Activated CD4-positive, alpha-beta T cell treated with anti-CD3 and anti-CD28 coated beads, Interleukin-2, amount 10 ng/mL, durations not matched to agents 24 days and 14 days (primary cell): Measurements from ENCODE around the gene RNF169. TPM values are rescaled to one million over a fixed set of nuclear protein-coding genes. Genes with fewer than 3 reads are reported as not detected.

ENCODE experiments used
- DNase-seq: peaks from one replicate; pipeline ENCODE4 v3.0.0; 2022
- H3K27ac Mint-ChIP-seq: one replicate; pipeline ENCODE4 v1.8.0; 2022; ENCODE audit warnings: mild to moderate bottlenecking, mixed read lengths
- H3K27me3 Mint-ChIP-seq: one replicate; pipeline ENCODE4 v1.8.0; 2022; ENCODE audit warnings: mixed read lengths
- H3K36me3 Mint-ChIP-seq: one replicate; pipeline ENCODE4 v1.8.0; 2022; ENCODE audit warnings: low read depth, mild to moderate bottlenecking, mixed read lengths
- H3K4me1 Mint-ChIP-seq: one replicate; pipeline ENCODE4 v1.8.0; 2021; ENCODE audit warnings: mixed read lengths
- H3K4me3 Mint-ChIP-seq: one replicate; pipeline ENCODE4 v1.8.0; 2022; ENCODE audit warnings: mild to moderate bottlenecking, moderate library complexity, mixed read lengths
- H3K9me3 Mint-ChIP-seq: one replicate; pipeline ENCODE4 v1.8.0; 2021; ENCODE audit warnings: mixed read lengths
- intact Hi-C: fragments of 100-400 bp; cut with micrococcal nuclease; formaldehyde crosslinking; loops from one replicate; pipeline ENCODE4 v1.15.1; 2023
- total RNA-seq: library from RNA; stranded (reverse); gene quantifications from 2 replicates; pipeline ENCODE4 v1.2.3, GENCODE V29; 2022

The RNF169 gene
- total RNA-seq, 1 donor from 2014 or later, result 15.2 TPM

GRCh38 chr11:74719011-74719410 lies 29.6 kb upstream of the RNF169 start:
- intact Hi-C loops, result no loop called here
- Mint-ChIP-seq H3K36me3 (no peaks in the 10 kb centered on the region), H3K4me1 (peaks cover 2% of the 10 kb centered on the region), H3K27me3 (peaks cover 10% of the 10 kb centered on the region), H3K4me3 (no peak overlapping the region), H3K9me3 (no peaks in the 10 kb centered on the region), H3K27ac (no peak overlapping the region)
- no peak for DNase-seq

GRCh38 chr11:74720596-74721478 lies 27.8 kb upstream of the RNF169 start:
- no peaks in the 10 kb centered on the region for H3K9me3 Mint-ChIP-seq
- no peaks in the 10 kb centered on the region for H3K36me3 Mint-ChIP-seq
- H3K27me3 Mint-ChIP-seq, result peaks cover 23% of the 10 kb centered on the region
- H3K27ac Mint-ChIP-seq, result no peak overlapping the region
- H3K4me1 Mint-ChIP-seq, result no peaks in the 10 kb centered on the region
- no peak overlapping the region for H3K4me3 Mint-ChIP-seq
- intact Hi-C loops, result loop anchor here (10.0 kb wide), 2 partner anchors 106 to 266 kb away; no protein-coding TSS in a partner anchor
- DNase-seq, result no peak

- no peaks in the 10 kb centered on the region for H3K4me1 Mint-ChIP-seq
- no peak overlapping the region for H3K4me3 Mint-ChIP-seq
- H3K9me3 Mint-ChIP-seq, result no peaks in the 10 kb centered on the region
- intact Hi-C loops, result loop anchor here (10.0 kb wide), 2 partner anchors 107 to 267 kb away; no protein-coding TSS in a partner anchor
- peaks cover 25% of the 10 kb centered on the region for H3K27me3 Mint-ChIP-seq
- no peak for DNase-seq
- no peak overlapping the region for H3K27ac Mint-ChIP-seq
- no peaks in the 10 kb centered on the region for H3K36me3 Mint-ChIP-seq
Measured at GRCh38 chr11:74721479-74721835, 27.2 kb upstream of the RNF169 start.

GRCh38 chr11:74723511-74723910 lies 25.1 kb upstream of the RNF169 start:
- Mint-ChIP-seq H3K27me3 (peaks cover 31% of the 10 kb centered on the region), H3K9me3 (no peaks in the 10 kb centered on the region), H3K4me3 (no peak overlapping the region), H3K4me1 (no peaks in the 10 kb centered on the region), H3K27ac (no peak overlapping the region), H3K36me3 (no peaks in the 10 kb centered on the region)
- no peak for DNase-seq
- intact Hi-C loops, result loop anchor here (10.0 kb wide), 2 partner anchors 109 to 269 kb away; no protein-coding TSS in a partner anchor

DNA sequence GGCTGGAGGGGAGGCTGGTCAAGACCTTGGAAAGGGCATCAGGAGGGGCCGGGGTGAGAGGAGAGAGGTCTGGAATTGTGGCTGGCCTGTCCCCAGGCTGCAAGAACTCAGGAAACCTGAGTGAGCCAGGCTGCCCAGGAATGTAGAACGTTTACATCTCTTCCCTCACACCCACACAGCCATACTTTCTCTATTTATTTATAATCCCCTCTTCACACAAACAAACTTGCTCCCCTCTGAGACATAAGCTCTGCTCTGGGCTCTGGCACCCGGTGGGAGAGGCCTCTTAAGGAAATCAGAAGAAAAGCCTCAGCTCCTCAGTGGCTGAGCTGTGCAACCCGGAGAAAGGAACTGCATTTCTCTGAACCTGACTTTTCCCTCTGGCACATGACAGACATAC lies 22.9 kb upstream of the RNF169 start:
- H3K4me3 Mint-ChIP-seq, result no peak overlapping the region

GRCh38 chr11:74726547-74727182 lies 22.0 kb upstream of the RNF169 start:
- H3K36me3 Mint-ChIP-seq, result no peaks in the 10 kb centered on the region
- no peak overlapping the region for H3K4me3 Mint-ChIP-seq
- no peaks in the 10 kb centered on the region for H3K9me3 Mint-ChIP-seq
- no peaks in the 10 kb centered on the region for H3K4me1 Mint-ChIP-seq
- peaks cover 56% of the 10 kb centered on the region for H3K27me3 Mint-ChIP-seq
- H3K27ac Mint-ChIP-seq, result no peak overlapping the region
- peak; percentile 85 for DNase-seq
- intact Hi-C loops, result loop anchor here (1.0 to 10.0 kb wide), 3 partner anchors 24 to 272 kb away; no protein-coding TSS in a partner anchor

More for the DNA sequence above, 22.9 kb upstream of the RNF169 start:
- intact Hi-C loops, result loop anchor here (1.0 to 10.0 kb wide), 3 partner anchors 23 to 271 kb away; no protein-coding TSS in a partner anchor
- Mint-ChIP-seq H3K27ac (no peak overlapping the region), H3K9me3 (no peaks in the 10 kb centered on the region), H3K36me3 (no peaks in the 10 kb centered on the region), H3K27me3 (peaks cover 51% of the 10 kb centered on the region), H3K4me1 (no peaks in the 10 kb centered on the region)
- DNase-seq, result no peak

DNA sequence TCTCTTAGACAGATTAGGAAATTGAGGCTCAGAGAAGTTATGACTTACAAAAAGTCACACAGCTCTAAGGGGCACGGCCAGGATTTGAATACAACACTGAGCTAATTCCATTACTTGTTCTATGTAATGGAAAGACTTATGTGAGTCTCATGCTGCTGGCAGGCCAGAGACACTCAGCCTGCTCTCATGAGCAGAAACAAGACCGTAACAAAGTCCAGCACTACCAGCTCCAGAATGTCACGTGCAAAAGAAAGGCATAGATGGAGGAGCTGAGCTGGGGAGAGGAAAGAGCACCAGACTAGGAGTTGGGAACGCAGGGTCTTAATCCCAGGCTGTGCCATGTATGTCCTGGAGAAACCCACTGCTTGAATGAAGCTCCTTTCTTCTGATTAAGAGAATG lies 19.3 kb upstream of the RNF169 start:
- Mint-ChIP-seq H3K9me3 (no peaks in the 10 kb centered on the region), H3K27me3 (peaks cover 70% of the 10 kb centered on the region), H3K4me1 (no peaks in the 10 kb centered on the region), H3K4me3 (no peak overlapping the region), H3K36me3 (no peaks in the 10 kb centered on the region), H3K27ac (no peak overlapping the region)
- intact Hi-C loops, result loop anchor here (10.0 kb wide), 2 partner anchors 115 to 275 kb away; no protein-coding TSS in a partner anchor
- DNase-seq, result no peak

DNA sequence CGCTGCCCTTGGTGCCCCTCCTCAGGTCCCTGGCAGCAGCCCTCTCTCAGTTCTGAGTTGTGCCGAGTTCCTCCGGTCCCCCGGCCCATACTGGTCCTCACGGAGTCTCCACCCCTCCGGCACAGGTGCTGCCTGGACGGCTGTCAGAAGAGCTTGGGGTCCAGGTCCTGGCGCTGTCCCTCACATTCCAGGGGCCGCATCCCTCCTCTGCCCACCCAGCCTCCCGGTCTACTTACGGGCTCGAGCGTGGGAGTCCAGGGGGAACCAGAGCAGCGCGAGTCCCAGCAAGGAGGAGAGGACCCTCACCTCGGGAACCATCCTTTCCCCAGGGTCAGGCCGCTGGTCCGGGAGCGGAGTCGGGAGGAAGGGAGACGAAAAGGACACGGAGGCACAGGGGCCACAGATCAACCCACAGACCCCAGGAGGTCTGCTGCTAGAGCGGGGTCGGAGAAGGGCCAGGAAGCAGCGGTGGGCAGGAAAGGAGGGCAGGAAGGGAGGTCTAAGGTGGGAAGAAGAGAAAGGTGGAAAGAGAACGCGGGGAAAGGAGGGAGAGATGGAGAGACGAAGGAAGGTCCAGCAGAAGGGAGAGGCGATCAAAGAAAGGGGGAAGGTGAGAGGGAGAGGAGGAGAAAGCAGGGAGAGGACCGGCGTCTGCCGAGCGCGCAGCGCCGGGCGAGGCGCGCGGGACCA lies 17.9 kb upstream of the RNF169 start:
- H3K4me3 Mint-ChIP-seq, result no peak overlapping the region
- no peak for DNase-seq
- no peaks in the 10 kb centered on the region for H3K9me3 Mint-ChIP-seq
- intact Hi-C loops, result no loop called here
- H3K36me3 Mint-ChIP-seq, result no peaks in the 10 kb centered on the region
- no peaks in the 10 kb centered on the region for H3K4me1 Mint-ChIP-seq
- H3K27me3 Mint-ChIP-seq, result peaks cover 67% of the 10 kb centered on the region
- H3K27ac Mint-ChIP-seq, result no peak overlapping the region

DNA sequence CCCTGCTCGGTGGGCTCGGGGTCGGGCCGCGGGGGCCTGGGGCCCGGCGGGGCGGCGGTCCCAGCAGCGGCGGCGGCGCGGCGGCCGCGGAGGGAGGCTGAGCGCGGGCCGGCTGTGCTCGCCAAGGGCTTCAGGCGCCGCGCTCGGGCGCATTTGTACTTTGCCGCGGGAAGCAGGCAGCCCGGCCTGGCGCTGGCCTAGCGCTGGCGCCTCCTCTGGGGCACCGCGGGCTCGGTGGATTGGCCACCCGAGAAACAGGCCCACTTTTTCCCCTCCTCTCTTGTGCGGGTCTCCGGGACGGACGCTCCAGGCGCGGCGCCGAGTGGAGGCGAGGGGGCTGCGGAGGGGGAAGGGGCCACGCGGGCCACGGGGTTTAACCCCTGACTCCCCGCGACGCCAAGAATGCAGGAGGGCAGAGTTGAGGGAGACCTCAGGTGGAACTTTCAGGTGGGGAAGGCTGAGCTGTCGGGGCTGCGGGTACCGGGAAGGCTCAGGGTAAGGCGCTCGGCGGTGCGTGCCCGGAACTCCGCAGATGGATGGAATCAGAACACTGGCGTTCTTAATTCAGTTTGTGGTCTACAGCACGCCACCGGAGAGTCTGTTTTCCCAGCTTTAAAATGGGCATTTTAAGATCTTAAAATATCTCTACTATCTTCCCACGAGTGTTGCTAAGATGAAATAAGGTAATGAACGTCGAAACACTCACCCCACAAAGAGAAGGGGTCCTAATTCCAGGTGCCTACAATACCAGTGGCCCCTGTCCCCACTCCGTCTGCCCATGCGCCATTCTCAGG lies 17.2 kb upstream of the RNF169 start, which contains the start of gene CHRDL2:
CHRDL2 (minus strand) TSS at position 126 of the 794 bp plus-strand sequence. CDS start 538 bp downstream, outside the sequence.
- no peak within 1 kb of the TSS for H3K4me3 Mint-ChIP-seq
- no peak for DNase-seq
- no peaks in the 10 kb centered on the region for H3K9me3 Mint-ChIP-seq
- no peaks in the 10 kb centered on the region for H3K36me3 Mint-ChIP-seq
- intact Hi-C loops, result no loop called here
- no peak within 1 kb of the TSS for H3K27ac Mint-ChIP-seq
- no peaks in the 10 kb centered on the region for H3K4me1 Mint-ChIP-seq
- peaks cover 68% of the 10 kb centered on the region for H3K27me3 Mint-ChIP-seq

- no peak overlapping the region for H3K27ac Mint-ChIP-seq
- H3K4me1 Mint-ChIP-seq, result peaks cover 2% of the 10 kb centered on the region
- H3K27me3 Mint-ChIP-seq, result peaks cover 67% of the 10 kb centered on the region
- no peaks in the 10 kb centered on the region for H3K9me3 Mint-ChIP-seq
- no peaks in the 10 kb centered on the region for H3K36me3 Mint-ChIP-seq
- DNase-seq, result no peak
- no peak overlapping the region for H3K4me3 Mint-ChIP-seq
- intact Hi-C loops, result no loop called here
Measured at GRCh38 chr11:74734559-74734925, 14.1 kb upstream of the RNF169 start.

- intact Hi-C loops, result no loop called here
- H3K27ac Mint-ChIP-seq, result no peak overlapping the region
- peaks cover 62% of the 10 kb centered on the region for H3K27me3 Mint-ChIP-seq
- H3K36me3 Mint-ChIP-seq, result no peaks in the 10 kb centered on the region
- no peak for DNase-seq
- no peaks in the 10 kb centered on the region for H3K9me3 Mint-ChIP-seq
- H3K4me1 Mint-ChIP-seq, result peaks cover 5% of the 10 kb centered on the region
- H3K4me3 Mint-ChIP-seq, result no peak overlapping the region
Measured at GRCh38 chr11:74735365-74735928, 13.2 kb upstream of the RNF169 start.

- no peak overlapping the region for H3K27ac Mint-ChIP-seq
- intact Hi-C loops, result no loop called here
- H3K36me3 Mint-ChIP-seq, result no peaks in the 10 kb centered on the region
- H3K27me3 Mint-ChIP-seq, result peaks cover 56% of the 10 kb centered on the region
- peaks cover 5% of the 10 kb centered on the region for H3K4me1 Mint-ChIP-seq
- no peak for DNase-seq
- no peaks in the 10 kb centered on the region for H3K9me3 Mint-ChIP-seq
- H3K4me3 Mint-ChIP-seq, result no peak overlapping the region
Measured at GRCh38 chr11:74736031-74736430, 12.6 kb upstream of the RNF169 start.
